HG03521 (cell line): Measurements from ENCODE around the gene ADAM30.

Experiments used
- ATAC-seq: cut with Tn5 transposase; IDR thresholded peaks from one replicate; pipeline ENCODE4 v1.9.1; 2021; ENCODE audit warnings: mild to moderate bottlenecking, moderate library complexity; ENCODE audit not compliant: unreplicated experiment

The ADAM30 gene

DNA sequence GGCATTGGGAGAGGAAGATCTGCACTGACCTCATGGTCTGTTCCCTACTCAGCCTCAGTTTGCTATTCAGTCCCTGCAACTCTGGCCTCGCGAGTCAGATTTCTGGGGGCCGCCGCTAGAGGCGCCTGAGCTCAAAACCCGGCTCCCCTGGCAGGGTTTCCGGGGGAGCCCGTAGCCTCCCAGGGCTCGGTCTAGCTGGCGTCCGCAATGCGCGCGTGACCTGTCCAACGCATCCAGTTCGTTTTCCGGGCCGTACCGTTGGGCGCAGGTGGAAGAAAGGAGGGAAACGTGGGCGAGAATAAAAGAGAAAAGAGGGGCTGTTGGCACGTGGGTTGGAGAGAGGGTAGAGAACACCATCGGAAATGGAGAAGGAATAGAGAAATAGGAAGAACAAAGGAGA lies at the start of gene ADAM30:
Gene ADAM30, minus strand, starts transcription at position 213 of the 400 bp plus-strand sequence. Its CDS starts 179 bp downstream, at position 34.
- ATAC-seq: no peak

DNA sequence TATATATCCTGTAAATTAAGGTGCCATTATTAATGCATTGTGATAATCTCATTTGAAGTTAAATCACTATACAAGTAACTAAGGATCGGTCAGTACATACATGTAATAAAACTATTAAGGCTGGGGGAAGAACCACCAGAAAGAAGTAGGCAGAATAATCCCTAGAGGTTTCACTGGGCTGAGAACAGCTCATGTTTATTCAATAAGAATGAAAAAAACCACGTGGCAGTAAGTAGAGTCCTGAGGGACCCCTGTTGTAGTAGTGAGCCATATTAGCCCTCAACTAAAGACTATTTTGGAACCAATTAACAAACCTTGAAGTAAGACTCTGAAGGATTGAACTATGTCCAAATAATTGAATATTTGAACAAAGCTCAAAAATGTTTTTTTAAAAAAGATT lies 46.9 kb upstream of the ADAM30 start:
- ATAC-seq: no peak

DNA sequence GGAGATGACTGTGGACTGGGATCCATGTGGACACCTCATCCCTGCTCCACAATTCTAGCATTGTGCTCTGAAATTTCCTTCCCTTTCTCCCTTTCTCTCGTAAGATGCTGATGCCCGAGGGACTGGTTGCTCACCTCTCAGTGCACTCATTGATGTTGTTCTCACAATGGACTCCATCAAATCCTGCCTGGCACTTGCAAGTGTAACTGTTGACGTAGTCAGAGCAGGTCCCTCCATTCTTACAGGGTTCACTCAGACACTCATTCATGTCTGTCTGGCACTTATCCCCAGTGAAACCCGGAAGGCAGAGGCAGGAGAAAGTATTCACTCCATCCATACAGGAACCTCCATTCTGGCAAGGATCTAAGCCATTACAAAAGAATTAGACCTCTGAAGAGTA lies 45.1 kb upstream of the ADAM30 start:
- no peak for ATAC-seq

DNA sequence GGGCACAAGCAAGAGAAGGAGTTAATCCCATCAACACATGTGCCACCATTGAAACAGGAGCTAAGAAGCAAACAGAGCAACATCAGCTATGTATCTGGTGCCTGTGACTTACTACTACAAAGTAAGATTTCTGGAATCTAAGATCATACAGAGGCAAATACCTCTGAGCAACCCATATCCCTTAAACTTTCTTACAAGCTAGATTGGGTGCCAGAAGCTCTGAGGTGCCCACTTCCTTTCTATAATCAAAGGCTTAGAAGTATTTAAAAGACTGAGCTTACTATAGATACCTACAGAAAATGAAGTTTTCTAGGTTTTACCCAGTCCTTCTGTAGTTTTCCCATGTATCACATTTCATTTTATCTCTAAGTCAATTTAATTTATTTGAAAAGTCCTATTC lies 44.4 kb upstream of the ADAM30 start:
- no peak for ATAC-seq

DNA sequence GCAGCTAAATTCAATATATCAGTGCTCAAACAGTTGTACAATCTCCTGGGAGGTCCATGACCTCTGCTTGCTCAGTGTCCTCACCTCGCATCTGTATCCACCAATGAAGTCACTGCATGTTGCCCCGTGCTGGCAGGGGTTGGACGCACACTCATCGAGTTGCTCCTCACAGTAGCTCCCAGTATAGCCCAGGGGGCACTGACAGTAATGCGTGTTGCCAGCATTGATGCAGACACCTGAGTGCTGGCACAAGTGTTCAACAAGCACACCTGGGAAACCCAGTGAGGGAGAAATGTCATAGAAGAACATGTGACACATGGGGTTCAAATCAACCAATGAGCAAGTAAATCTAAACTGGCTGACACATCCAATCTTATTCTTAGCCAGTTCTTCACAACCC lies 40.9 kb upstream of the ADAM30 start:
- ATAC-seq: no peak

DNA sequence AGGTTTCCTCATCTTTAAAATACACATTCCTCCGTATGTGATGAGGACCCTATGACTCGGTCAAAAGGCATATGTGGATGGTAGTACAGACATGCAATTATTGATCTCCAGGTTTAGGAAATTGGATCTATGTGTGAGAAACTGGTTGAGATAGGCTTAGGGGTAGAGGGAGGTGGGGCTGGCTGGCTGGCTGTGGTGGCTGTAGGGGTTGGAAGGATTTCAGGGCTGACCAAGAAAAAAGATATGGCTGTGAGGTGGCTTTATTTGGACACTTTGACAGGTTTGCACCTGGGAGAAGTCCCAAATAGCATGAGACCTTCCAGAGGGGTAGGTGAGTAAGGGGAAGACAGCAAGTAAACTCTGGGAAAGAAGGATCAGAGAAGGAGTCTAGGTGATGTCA lies 39.6 kb upstream of the ADAM30 start:
- ATAC-seq: no peak

DNA sequence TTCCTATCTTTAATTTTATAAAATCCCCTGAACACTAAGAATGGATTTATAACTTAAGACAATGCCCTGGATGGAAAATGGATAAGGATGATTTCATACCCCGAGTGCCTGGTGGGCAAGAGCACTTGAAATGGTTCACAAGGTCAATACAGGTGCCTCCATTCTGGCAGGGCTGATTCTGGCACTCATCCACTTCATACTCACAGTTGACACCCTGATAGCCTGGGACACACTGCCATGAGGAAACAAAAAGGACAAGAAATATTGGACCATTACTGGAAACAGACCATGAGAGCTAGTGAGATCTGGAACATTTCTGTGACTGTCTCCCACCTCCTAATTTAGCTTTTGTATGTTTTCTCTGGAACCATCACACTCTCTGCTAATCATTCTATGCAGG lies 39.1 kb upstream of the ADAM30 start:
- no peak for ATAC-seq

DNA sequence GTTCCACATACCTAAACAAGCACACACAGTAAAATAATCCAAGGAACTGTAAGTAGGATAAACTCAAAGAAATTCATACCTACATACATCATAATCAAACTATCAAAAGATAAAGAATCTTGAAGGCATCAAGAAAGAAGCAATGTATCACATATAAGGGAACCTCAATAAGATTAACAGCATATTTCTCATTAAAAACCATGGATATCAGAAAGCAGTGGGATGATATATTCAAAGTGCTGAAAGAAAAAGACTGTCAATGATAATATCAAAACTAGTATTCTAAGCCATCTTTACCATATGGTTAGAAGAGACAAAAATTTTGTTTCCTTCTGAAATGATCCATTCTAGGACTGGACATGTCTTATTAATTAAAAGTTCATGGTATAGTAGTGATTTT lies 37.1 kb upstream of the ADAM30 start:
- no peak for ATAC-seq

DNA sequence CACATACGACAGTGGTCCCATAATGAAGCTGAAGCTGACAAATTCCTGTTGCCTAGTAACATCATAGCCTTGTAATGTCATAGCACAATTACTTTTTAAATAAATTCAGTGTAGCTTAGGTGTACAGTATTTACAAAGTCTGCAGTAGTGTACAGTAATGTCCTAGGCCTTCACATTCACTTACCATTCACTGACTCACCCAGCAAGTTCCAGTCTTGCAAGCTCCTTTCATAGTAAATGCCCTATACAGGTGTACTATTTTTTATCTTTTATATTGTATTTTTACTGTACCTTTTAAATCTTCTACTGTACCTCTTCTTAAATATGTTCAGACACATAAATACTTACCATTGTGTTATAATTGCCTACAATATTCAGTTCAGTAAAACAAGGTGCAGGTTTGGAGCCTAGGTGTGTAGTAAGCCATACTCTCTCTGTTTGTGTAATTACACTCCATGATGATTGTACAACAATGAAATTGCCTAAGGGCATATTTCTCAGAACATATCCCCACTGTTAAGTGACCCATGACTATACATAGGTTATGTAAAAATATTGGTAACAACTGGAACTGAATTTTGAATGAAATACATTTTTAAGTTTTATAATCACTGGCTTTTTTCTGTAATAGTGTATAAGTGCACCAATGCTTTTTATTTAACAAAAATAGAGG lies 33.5 kb upstream of the ADAM30 start:
- no peak for ATAC-seq

DNA sequence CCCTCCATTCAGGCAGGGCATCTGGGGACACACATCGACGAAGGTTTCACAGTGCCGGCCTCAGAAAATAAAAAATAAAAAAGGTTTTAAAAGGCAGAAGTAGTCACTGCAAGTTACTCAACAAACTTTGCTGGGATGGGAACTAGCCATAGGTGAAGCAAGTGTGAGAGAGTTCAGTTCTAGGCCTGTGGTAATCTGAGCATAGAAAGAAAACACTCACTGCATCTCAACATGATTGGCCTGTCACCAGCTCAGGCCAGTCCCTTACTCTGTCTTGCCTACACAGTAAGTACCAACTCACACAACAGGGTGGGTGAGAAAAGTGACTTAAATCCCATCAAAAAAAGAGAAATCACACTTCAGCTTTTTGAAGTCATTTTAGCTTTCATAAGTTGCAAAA lies 30.2 kb upstream of the ADAM30 start:
- ATAC-seq: no peak

DNA sequence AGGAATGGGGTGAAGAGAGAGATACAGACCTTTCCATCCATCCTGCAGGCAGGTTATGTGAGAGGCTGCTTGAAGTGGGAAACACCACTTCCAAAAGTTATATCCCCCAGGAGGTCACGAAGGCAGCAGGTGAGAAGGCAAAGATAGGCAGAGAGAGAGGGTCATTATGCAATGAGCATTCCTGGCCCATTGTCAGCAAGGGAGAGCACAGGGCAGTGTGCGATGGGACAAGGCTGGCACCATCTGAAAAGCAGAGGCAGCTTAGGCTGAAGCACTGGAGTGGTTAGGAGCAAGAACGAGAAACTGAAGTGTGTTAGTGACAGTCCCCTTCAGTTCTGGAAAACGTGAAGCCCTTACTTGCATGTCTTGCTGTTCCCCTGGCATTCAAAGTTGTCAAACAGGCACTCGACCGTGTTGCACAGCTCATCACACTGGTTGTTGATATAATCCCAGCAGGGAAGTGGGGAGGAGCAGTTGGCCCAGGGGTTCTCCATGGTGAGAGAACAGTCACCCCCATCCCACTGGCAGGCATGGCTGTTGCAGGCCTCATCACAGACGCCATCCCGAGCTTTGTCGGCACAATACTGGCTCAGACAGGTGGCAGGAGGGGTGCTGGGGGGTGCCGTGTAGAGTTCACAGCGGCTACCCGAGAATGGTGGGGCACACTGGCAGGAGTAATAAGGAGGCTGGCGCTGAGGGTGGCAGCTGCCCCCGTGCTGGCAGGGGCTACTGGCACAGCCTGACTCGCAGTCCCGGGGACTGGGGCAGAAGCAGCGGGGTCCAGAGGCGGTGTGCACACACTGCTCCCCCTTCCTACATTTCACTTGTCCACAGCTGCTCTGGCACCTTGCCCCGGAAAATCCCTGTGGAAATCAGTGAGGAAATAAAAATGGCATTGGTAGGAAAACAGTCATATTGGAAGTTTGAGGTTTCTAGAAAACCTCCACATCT lies 28.9 kb upstream of the ADAM30 start:
- ATAC-seq: no peak

DNA sequence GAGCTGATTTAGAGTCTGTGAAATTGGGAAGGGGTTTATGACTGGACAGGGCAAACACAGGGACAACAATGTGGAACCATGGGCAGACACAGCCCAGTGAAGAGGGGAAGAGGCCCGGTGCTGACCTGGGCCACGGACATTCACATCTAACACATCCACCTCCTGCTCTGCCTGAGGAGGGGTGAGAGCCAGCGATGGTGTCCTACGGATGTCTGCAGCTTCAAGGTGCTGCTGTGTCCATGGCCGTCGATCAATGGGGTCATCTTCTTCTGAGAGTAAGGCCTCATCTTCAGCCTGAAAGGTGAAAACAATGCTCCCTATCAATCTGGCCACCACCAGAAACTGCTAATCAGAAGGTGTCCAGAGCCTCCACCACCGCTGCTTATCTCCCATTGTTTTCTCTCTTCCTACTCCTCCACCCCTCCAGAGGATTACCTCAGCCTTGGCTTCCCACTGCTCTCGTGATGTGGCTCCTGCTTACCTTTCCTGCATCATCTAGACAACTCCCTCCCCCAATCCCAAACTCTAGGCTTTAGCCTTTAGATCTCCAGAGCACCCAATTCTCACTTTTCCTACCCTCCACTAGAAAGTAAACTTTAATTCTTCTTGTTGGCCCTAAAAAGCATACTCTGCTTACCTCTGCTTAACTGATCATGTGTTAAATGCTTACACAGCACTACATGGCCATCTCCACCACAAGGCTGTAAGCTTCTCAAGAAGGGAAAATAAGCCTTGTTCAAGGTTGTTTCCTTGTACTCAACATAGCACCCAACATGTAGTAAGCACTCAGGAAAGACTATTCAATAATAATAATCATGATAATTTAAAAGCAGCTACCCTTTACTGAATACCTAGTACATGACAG lies 24.0 kb upstream of the ADAM30 start:
- no peak for ATAC-seq

DNA sequence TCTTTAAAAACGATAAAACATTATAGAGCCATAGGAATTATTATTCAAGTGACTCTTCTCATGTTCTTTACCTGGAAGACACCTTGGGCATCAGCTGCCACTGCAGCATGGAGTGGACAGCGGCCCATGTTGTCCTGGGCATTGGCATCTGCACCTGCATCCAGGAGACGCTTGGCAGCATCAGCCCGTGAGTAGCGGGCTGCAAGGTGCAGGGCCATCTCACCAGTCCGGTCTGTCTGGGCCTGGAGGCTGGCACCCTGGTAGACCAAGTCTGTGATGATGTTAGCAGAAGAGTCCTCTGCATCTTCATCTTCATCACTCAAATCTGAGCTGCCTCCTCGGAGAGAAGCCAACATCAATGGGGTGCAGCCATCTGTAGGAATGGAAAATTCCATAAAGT lies 22.9 kb upstream of the ADAM30 start:
- ATAC-seq: no peak

DNA sequence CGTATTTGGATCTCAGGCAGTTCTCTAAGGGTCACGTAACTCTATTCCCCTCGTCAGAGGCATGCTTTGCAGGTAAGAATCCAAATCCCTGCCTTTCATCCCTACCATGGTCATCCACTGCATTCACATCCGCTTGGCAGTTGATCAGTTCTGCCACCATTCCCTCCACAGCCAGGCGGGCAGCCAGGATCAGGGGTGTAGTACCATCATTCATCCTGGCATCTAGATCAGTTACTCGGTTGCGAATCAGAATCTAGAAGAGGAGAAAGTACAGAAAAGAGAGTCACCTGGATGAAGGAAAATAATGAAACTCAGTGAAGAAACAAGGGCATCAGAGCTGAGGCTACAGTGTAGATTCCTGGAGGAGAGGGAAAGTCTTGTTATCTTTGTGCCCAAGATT lies 22.0 kb upstream of the ADAM30 start:
- no peak for ATAC-seq

DNA sequence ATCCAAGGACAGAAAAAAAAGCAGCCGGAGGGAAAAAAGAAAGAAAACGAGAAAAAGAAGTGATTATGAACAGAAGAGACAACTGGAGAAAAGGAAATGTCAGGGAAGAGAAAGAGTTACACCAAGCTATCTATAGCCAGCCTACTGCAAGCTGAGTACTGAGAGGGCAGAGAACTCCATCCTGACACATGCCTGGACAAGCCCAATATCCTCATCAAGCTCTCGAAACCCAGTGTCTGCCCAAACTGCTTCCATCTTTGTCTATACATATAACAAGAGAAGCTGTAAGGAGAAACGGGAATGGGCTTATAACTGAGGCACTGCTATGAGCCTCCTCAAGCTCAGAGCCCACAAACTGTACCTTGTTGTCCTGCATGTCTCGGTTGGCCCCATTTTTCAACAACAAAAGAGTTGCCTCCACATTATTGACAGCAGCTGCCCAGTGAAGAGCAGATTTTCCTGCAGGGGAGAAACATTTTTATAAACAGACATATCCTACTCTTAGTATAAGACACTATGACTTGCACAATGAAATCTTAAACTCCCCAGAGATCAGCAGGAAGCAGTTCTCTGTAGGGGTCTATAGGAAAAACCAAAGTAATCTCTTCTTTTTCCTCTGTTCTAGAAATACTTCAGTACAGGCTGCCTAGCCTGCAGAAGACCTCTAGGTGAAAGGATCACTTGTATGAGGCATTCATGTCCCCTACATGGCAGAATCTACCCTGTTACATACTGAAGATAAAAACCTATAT lies 21.2 kb upstream of the ADAM30 start:
- ATAC-seq: no peak

DNA sequence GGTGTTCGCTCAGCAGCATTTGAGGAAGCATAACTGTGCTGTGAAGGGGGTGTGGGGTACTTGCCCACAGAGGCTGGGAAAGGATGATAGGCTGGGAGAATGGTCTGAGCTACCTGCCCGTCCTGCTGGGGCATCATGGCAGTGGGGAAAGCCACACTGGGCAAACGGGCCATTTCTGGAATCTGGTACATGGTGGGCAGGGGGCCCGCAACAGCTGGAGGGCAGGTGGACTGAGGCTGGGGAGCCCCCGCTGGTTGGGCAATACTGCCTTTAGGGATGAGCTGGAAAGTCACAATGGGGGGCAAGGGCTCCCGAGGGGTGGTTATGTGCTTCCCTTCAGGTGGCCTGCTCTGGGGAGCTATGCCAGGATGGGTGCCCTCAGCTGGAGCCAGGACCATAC lies 19.2 kb upstream of the ADAM30 start:
- ATAC-seq: no peak

DNA sequence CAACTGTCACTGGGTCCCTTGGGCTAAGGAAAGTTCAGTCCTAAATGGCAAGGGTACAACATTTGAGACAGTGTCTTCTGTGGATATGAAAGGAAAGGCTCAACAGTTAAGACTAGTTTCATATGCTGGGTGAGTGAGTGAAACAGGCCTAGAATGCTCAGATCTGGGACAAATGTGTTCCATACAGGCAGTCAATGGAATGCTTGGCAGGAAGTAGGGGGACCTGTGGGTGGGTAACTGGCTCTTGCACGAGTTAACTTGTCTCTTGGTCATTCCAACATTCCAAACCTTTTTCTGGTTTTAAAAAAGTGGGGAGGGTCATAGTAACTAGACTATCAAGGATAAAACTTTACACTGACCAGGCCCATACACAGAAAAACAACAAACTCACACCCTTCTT lies 17.8 kb upstream of the ADAM30 start:
- ATAC-seq: no peak

DNA sequence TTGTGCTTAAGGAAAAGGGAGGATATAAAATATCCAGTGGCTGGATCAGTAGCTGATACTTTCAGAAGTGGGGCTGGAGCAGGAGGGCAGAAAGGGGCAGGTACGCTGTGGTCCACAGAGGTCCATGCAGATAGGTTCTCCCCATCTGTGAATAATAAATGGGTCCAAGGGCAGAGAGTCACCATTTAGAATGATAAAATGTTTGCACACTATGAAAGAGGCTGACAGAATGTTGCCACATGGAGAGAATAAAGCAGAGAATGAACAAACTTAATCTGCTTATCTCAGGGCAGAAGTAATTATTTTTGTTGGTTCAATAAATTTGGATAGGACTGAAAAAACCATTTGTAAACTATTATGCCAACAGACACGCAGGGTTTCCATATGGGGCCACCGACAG lies 16.6 kb upstream of the ADAM30 start:
- no peak for ATAC-seq

DNA sequence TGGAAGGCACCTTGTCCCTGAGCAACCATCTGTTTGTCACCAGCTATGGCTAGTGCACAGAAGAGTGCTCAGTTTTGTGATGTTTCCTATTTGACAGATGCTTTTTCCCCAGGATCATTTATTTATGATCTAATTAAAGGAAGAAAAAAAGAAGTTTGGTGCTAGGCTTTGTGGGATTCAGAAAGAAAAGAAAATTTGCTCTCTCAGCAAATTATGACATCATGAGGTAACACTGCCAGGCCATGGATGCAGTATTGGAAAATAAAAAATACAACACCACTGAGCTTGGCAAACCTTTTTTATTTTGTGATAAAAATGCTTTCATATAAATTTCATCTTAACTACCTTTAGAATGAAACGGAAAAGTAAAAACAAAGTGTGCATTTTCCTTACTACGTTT lies 15.5 kb upstream of the ADAM30 start:
- no peak for ATAC-seq

DNA sequence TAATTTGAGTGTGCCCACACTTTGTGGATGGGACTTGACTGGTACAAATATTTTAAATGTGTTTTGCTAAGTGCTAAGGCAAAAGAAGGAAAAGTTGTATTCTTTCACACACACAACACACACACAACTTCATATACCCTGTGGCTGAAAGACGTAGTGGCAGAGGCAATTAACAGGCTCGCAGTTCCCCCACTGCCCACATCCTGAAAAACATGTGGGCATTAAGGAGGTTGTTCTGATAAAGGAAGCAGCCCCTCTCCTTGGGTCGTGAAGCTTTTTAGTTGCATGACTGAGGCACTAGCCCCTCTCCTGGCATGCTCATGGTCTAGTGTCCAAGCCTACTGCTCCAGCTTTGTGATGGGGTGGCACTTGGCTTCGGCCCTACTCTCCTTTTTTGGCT lies 14.3 kb upstream of the ADAM30 start:
- no peak for ATAC-seq
